Iris pigment epithelial cell (primary cell): ENCODE results near the gene SLC16A13.
A peak's percentile ranks its signal among the peaks of the same experiment; 100 is the strongest.
"Not testable (repeated sequence)": the region's sequence is repeated elsewhere in the genome, so short reads cannot be mapped to it uniquely, and the experiment has no call there.

ENCODE experiments used
- DNase-seq: peaks from one replicate; pipeline ENCODE4 v3.0.0-alpha.2; 2011; ENCODE audit warnings: low read depth

The SLC16A13 gene

GRCh38 chr17:7063518-7064094 lies 27.8 kb downstream of the SLC16A13 start:
- peak; percentile 31 for DNase-seq

- peak; percentile 34 for DNase-seq
Measured at GRCh38 chr17:7064261-7064660, 28.4 kb downstream of the SLC16A13 start.

- DNase-seq = no peak
Measured at GRCh38 chr17:7067198-7067597, 31.4 kb downstream of the SLC16A13 start.

- no peak for DNase-seq
Measured at GRCh38 chr17:7068268-7068667, 32.5 kb downstream of the SLC16A13 start.

GRCh38 chr17:7070712-7071111 lies 34.9 kb downstream of the SLC16A13 start:
- DNase-seq = no peak

GRCh38 chr17:7072406-7072805 lies 36.6 kb downstream of the SLC16A13 start:
- no peak for DNase-seq

- DNase-seq = no peak
Measured at GRCh38 chr17:7074931-7075330, 39.1 kb downstream of the SLC16A13 start.

- no peak for DNase-seq
Measured at GRCh38 chr17:7077911-7078546, 42.2 kb downstream of the SLC16A13 start.

- no peak for DNase-seq
Measured at GRCh38 chr17:7078711-7079110, 42.9 kb downstream of the SLC16A13 start.

GRCh38 chr17:7079581-7080455 lies 44.0 kb downstream of the SLC16A13 start, which contains the start of gene CLEC10A:
CLEC10A (minus strand) TSS chr17:7080251; CDS start chr17:7078812, 1,439 bp downstream.
- DNase-seq = no peak

GRCh38 chr17:7080456-7081041 lies 44.7 kb downstream of the SLC16A13 start:
- DNase-seq = no peak

GRCh38 chr17:7081341-7082062 lies 45.7 kb downstream of the SLC16A13 start:
- DNase-seq = no peak

GRCh38 chr17:7083592-7083991 lies 47.8 kb downstream of the SLC16A13 start:
- DNase-seq = peak; percentile 35

GRCh38 chr17:7084088-7084487 lies 48.3 kb downstream of the SLC16A13 start:
- DNase-seq = no peak

GRCh38 chr17:7088442-7088841 lies 52.6 kb downstream of the SLC16A13 start:
- DNase-seq = not testable (repeated sequence)

- not testable (repeated sequence) for DNase-seq
Measured at GRCh38 chr17:7089570-7089969, 53.8 kb downstream of the SLC16A13 start.
